NT2/D1 (cell line): ENCODE measurements around the gene PRKG2.

ENCODE experiments used
- SUZ12 ChIP-seq: IDR thresholded peaks from 2 replicates; pipeline ENCODE4 v1.6.1; 2011; ENCODE audit not compliant: insufficient read length, insufficient read depth; ENCODE audit errors: extremely low read depth
- YY1 ChIP-seq: IDR thresholded peaks from 2 replicates; pipeline ENCODE4 v1.6.1; 2011; ENCODE audit not compliant: insufficient read length, insufficient read depth
- ZNF274 ChIP-seq: IDR thresholded peaks from 2 replicates; pipeline ENCODE4 v1.6.1; 2011; ENCODE audit warnings: mild to moderate bottlenecking, low read depth, low read length

- no peak for TF ChIP-seq YY1
- no peak for TF ChIP-seq ZNF274
- TF ChIP-seq SUZ12: no peak
These were observed 118.5 kb downstream of the PRKG2 start for GRCh38 chr4:81096566-81096965.
